GM18907 (cell line): ENCODE measurements around the gene TMCO1.
"Not testable (repeated sequence)": the region's sequence is repeated elsewhere in the genome, so short reads cannot be mapped to it uniquely, and the experiment has no call there.

Experiments
- ATAC-seq: cut with Tn5 transposase; IDR thresholded peaks from one replicate; pipeline ENCODE4 v1.9.1; 2021; ENCODE audit warnings: mild to moderate bottlenecking, moderate library complexity; ENCODE audit not compliant: unreplicated experiment

The TMCO1 gene

GRCh38 chr1:165688046-165688445 lies 80.6 kb downstream of the TMCO1 start:
- no peak for ATAC-seq

- peak; percentile 35 for ATAC-seq
Measured at GRCh38 chr1:165686971-165687433, 81.7 kb downstream of the TMCO1 start.

GRCh38 chr1:165686121-165686970 lies 82.3 kb downstream of the TMCO1 start:
- ATAC-seq = peak; percentile 66

GRCh38 chr1:165683848-165684485 lies 84.7 kb downstream of the TMCO1 start:
- no peak for ATAC-seq

- ATAC-seq = not testable (repeated sequence)
Measured at GRCh38 chr1:165680773-165681172, 87.9 kb downstream of the TMCO1 start.

- ATAC-seq = no peak
Measured at GRCh38 chr1:165680303-165680702, 88.4 kb downstream of the TMCO1 start.

GRCh38 chr1:165679282-165680036 lies 89.2 kb downstream of the TMCO1 start:
- ATAC-seq = no peak

- ATAC-seq = no peak
Measured at GRCh38 chr1:165678509-165678908, 90.2 kb downstream of the TMCO1 start.
